ENCODE measurements around the gene CYP3A7.
A peak's percentile ranks its signal among the peaks of the same experiment; 100 is the strongest.
"Not testable (repeated sequence)": the region's sequence is repeated elsewhere in the genome, so short reads cannot be mapped to it uniquely, and the experiment has no call there.

The CYP3A7 gene

GRCh38 chr7:99685871-99686608 lies 49.0 kb downstream of the CYP3A7 start:
- not testable (repeated sequence) for H3K27ac ChIP-seq (ENCODE audit: poor library complexity, severe bottlenecking); H3K36me3 ChIP-seq (ENCODE audit: low read depth); H3K4me1 ChIP-seq (ENCODE audit: insufficient read depth, poor library complexity, severe bottlenecking); ATAC-seq (ENCODE audit: low read depth); H3K9me3 ChIP-seq (ENCODE audit: severe bottlenecking); H3K4me3 ChIP-seq (ENCODE audit: severe bottlenecking); H3K27me3 ChIP-seq (ENCODE audit: insufficient read depth, poor library complexity, severe bottlenecking); DNase-seq (ENCODE audit: low spot score)

DNA sequence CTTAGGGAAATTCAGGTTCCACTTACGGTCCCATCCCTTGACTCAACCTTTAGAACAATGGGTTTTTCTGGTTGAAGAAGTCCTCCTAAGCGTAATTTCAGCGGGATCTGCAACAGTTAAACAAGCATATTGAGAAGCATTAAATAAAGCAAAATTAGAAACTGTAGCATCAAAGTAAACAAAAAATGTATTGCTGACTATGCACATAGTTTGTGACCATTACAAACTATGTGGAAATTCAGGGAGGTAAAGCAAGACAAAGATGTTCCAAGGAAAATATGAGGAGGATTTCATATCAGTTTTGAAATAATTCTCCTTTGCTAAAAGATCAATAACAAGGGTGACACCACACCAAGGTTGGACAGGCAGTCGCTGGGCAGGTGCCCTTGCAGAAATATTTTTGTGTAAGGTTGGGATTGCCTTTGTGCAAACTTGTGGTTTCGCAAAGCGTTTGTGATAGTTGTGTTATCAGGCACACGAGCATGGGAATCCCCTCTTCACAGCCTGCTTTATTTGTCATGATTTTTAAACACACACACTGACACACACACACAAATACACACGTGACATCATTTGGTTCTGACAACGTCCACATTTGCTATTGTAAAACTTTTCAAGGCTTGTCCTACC lies 49.8 kb downstream of the CYP3A7 start:
- no peaks in the 10 kb centered on the region for H3K27me3 ChIP-seq (ENCODE audit: insufficient read depth, poor library complexity, severe bottlenecking)
- no peaks in the 10 kb centered on the region for H3K9me3 ChIP-seq (ENCODE audit: severe bottlenecking)
- H3K4me1 ChIP-seq (ENCODE audit: insufficient read depth, poor library complexity, severe bottlenecking) = no peaks in the 10 kb centered on the region
- DNase-seq (ENCODE audit: low spot score) (no peak), ATAC-seq (ENCODE audit: low read depth) (no peak)
- H3K27ac ChIP-seq (ENCODE audit: poor library complexity, severe bottlenecking) = no peak overlapping the region
- H3K36me3 ChIP-seq (ENCODE audit: low read depth) = no peaks in the 10 kb centered on the region
- H3K4me3 ChIP-seq (ENCODE audit: severe bottlenecking) = no peak overlapping the region
- TF ChIP-seq, protein P1, sequence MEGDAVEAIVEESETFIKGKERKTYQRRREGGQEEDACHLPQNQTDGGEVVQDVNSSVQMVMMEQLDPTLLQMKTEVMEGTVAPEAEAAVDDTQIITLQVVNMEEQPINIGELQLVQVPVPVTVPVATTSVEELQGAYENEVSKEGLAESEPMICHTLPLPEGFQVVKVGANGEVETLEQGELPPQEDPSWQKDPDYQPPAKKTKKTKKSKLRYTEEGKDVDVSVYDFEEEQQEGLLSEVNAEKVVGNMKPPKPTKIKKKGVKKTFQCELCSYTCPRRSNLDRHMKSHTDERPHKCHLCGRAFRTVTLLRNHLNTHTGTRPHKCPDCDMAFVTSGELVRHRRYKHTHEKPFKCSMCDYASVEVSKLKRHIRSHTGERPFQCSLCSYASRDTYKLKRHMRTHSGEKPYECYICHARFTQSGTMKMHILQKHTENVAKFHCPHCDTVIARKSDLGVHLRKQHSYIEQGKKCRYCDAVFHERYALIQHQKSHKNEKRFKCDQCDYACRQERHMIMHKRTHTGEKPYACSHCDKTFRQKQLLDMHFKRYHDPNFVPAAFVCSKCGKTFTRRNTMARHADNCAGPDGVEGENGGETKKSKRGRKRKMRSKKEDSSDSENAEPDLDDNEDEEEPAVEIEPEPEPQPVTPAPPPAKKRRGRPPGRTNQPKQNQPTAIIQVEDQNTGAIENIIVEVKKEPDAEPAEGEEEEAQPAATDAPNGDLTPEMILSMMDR (IDR thresholded peaks at IDR 0.05; ENCODE audit: poor library complexity, severe bottlenecking) = no peak

GRCh38 chr7:99679400-99680191 lies 55.4 kb downstream of the CYP3A7 start, which contains the start of gene CYP3A5:
TSS of gene CYP3A5 (minus strand) at chr7:99679996. CDS start at chr7:99679896, 100 bp downstream.
- ATAC-seq (ENCODE audit: low read depth) (no peak), DNase-seq (ENCODE audit: low spot score) (no peak)
- H3K9me3 ChIP-seq (ENCODE audit: severe bottlenecking) = no peaks in the 10 kb centered on the region
- no peak within 1 kb of the TSS for H3K27ac ChIP-seq (ENCODE audit: poor library complexity, severe bottlenecking)
- no peaks in the 10 kb centered on the region for H3K27me3 ChIP-seq (ENCODE audit: insufficient read depth, poor library complexity, severe bottlenecking)
- TF ChIP-seq, protein P1 (IDR thresholded peaks at IDR 0.05; ENCODE audit: poor library complexity, severe bottlenecking) = no peak
- H3K4me1 ChIP-seq (ENCODE audit: insufficient read depth, poor library complexity, severe bottlenecking) = peaks cover 9% of the 10 kb centered on the region
- no peaks in the 10 kb centered on the region for H3K36me3 ChIP-seq (ENCODE audit: low read depth)
- H3K4me3 ChIP-seq (ENCODE audit: severe bottlenecking) = no peak within 1 kb of the TSS

GRCh38 chr7:99679032-99679399 lies 56.0 kb downstream of the CYP3A7 start:
- no peaks in the 10 kb centered on the region for H3K9me3 ChIP-seq (ENCODE audit: severe bottlenecking)
- TF ChIP-seq, protein P1 (IDR thresholded peaks at IDR 0.05; ENCODE audit: poor library complexity, severe bottlenecking) = no peak
- ATAC-seq (ENCODE audit: low read depth) (peak; percentile 91), DNase-seq (ENCODE audit: low spot score) (no peak)
- no peaks in the 10 kb centered on the region for H3K36me3 ChIP-seq (ENCODE audit: low read depth)
- H3K27me3 ChIP-seq (ENCODE audit: insufficient read depth, poor library complexity, severe bottlenecking) = no peaks in the 10 kb centered on the region
- peaks cover 9% of the 10 kb centered on the region for H3K4me1 ChIP-seq (ENCODE audit: insufficient read depth, poor library complexity, severe bottlenecking)
- H3K4me3 ChIP-seq (ENCODE audit: severe bottlenecking) = no peak overlapping the region
- no peak overlapping the region for H3K27ac ChIP-seq (ENCODE audit: poor library complexity, severe bottlenecking)

GRCh38 chr7:99677648-99678045 lies 57.3 kb downstream of the CYP3A7 start:
- ATAC-seq (ENCODE audit: low read depth) = no peak
- Histone ChIP-seq H3K36me3 (ENCODE audit: low read depth) (no peaks in the 10 kb centered on the region), H3K9me3 (ENCODE audit: severe bottlenecking) (no peaks in the 10 kb centered on the region), H3K4me1 (ENCODE audit: insufficient read depth, poor library complexity, severe bottlenecking) (peaks cover 9% of the 10 kb centered on the region), H3K27me3 (ENCODE audit: insufficient read depth, poor library complexity, severe bottlenecking) (no peaks in the 10 kb centered on the region), H3K4me3 (ENCODE audit: severe bottlenecking) (no peak overlapping the region), H3K27ac (ENCODE audit: poor library complexity, severe bottlenecking) (no peak overlapping the region)
- TF ChIP-seq, protein P1 (IDR thresholded peaks at IDR 0.05; ENCODE audit: poor library complexity, severe bottlenecking) = no peak
- DNase-seq (ENCODE audit: low spot score) = no peak

All from RWPE2 (cell line).